Muscle layer of colon (tissue), 2 donors: Measurements from ENCODE around the gene PCDHB10.
"Not testable (repeated sequence)": the region's sequence is repeated elsewhere in the genome, so short reads cannot be mapped to it uniquely, and the experiment has no call there.

Experiments used
- H3K27ac ChIP-seq: one replicate; pipeline ENCODE4 v1.7.0; 2013; ENCODE audit warnings: low read depth, mild to moderate bottlenecking, low read length, moderate library complexity
- H3K27me3 ChIP-seq, 2 donors: one replicate each; pipeline ENCODE4 v1.7.0; 2013; ENCODE audit warnings: low read length in 2 of 2, mild to moderate bottlenecking in 2 of 2; ENCODE audit not compliant: insufficient read depth in 2 of 2, control insufficient read depth in 1 of 2
- H3K36me3 ChIP-seq: one replicate; pipeline ENCODE4 v1.7.0; 2013; ENCODE audit warnings: mild to moderate bottlenecking, low read length; ENCODE audit not compliant: insufficient read depth
- H3K4me1 ChIP-seq: one replicate; pipeline ENCODE4 v1.7.0; 2013; ENCODE audit warnings: mild to moderate bottlenecking, low read length; ENCODE audit not compliant: insufficient read depth
- H3K4me3 ChIP-seq, 2 donors: one replicate each; pipeline ENCODE4 v1.7.0; 2013; ENCODE audit warnings: low read length in 2 of 2, low read depth in 1 of 2, mild to moderate bottlenecking in 1 of 2, moderate library complexity in 1 of 2
- H3K9ac ChIP-seq: one replicate; pipeline ENCODE4 v1.7.0; 2013; ENCODE audit warnings: low read length
- H3K9me3 ChIP-seq: one replicate; pipeline ENCODE4 v1.7.0; 2013; ENCODE audit warnings: mild to moderate bottlenecking, low read length
- donor health status: abdominal sarcoma.
- donor health status: Adenocarcinoma of cecum.

Gene PCDHB10

DNA sequence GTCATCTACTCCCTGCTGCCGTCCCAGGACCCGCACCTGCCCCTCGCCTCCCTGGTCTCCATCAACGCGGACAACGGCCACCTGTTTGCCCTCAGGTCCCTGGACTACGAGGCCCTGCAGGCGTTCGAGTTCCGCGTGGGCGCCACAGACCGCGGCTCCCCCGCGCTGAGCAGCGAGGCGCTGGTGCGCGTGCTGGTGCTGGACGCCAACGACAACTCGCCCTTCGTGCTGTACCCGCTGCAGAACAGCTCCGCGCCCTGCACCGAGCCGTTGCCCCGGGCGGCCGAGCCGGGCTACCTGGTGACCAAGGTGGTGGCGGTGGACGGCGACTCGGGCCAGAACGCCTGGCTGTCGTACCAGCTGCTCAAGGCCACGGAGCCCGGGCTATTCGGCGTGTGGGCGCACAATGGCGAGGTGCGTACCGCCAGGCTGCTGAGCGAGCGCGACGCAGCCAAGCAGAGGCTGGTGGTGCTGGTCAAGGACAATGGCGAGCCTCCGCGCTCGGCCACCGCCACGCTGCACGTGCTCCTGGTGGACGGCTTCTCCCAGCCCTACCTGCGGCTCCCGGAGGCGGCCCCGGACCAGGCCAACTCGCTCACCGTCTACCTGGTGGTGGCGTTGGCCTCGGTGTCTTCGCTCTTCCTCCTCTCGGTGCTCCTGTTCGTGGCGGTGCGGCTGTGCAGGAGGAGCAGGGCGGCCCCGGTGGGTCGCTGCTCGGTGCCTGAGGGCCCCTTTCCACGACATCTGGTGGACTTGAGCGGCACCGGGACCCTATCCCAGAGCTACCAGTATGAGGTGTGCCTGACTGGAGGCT is 17.7 kb upstream of the PCDHB10 start:
- H3K4me3 ChIP-seq, H3K9ac ChIP-seq, H3K36me3 ChIP-seq, H3K27me3 ChIP-seq, H3K4me1 ChIP-seq, H3K27ac ChIP-seq: not testable (repeated sequence)
- peaks cover 25% of the 10 kb centered on the region for H3K9me3 ChIP-seq

DNA sequence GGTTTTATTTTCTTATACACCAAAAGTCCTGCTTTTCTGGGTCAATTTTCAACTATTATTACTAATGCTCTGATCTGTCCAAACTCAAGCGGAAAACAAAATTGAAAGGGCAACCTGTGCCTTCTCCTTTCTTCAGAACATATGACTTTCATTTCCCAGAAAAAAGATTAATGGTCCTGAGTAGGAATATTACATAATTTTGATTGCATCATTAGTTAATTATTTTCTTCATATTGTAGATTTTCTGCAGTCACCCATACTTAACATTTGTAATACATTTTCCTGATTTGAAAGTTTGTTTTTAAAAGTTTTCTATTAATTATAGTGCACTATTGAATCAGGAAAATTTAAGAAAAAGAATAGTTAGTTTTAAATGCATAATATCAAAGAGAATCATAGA is 16.2 kb upstream of the PCDHB10 start:
- Histone ChIP-seq H3K27me3 (peaks cover 0 to 4% of the 10 kb centered on the region in 2 donors), H3K9ac (no peak overlapping the region), H3K9me3 (peaks cover 25% of the 10 kb centered on the region), H3K4me1 (no peaks in the 10 kb centered on the region), H3K27ac (no peak overlapping the region), H3K36me3 (no peaks in the 10 kb centered on the region), H3K4me3 (no peak overlapping the region)

- H3K27ac ChIP-seq, H3K36me3 ChIP-seq, H3K9ac ChIP-seq, H3K27me3 ChIP-seq, H3K4me3 ChIP-seq, H3K4me1 ChIP-seq: not testable (repeated sequence)
- H3K9me3 ChIP-seq = peaks cover 28% of the 10 kb centered on the region
Measured at GRCh38 chr5:141177577-141178191, 14.5 kb upstream of the PCDHB10 start, which contains the start of gene PCDHB8. Gene PCDHB8 (plus strand): TSS chr5:141177790. CDS start chr5:141178035, 245 bp downstream.

- not testable (repeated sequence) for H3K36me3 ChIP-seq, H3K27me3 ChIP-seq, H3K4me3 ChIP-seq, H3K27ac ChIP-seq, H3K9ac ChIP-seq, H3K4me1 ChIP-seq
- H3K9me3 ChIP-seq = peaks cover 25% of the 10 kb centered on the region
Measured at GRCh38 chr5:141179371-141179770, 12.8 kb upstream of the PCDHB10 start.

GRCh38 chr5:141179876-141180275 is 12.3 kb upstream of the PCDHB10 start:
- not testable (repeated sequence) for H3K27ac ChIP-seq, H3K36me3 ChIP-seq, H3K9ac ChIP-seq, H3K4me1 ChIP-seq, H3K27me3 ChIP-seq, H3K4me3 ChIP-seq
- H3K9me3 ChIP-seq = peaks cover 27% of the 10 kb centered on the region

DNA sequence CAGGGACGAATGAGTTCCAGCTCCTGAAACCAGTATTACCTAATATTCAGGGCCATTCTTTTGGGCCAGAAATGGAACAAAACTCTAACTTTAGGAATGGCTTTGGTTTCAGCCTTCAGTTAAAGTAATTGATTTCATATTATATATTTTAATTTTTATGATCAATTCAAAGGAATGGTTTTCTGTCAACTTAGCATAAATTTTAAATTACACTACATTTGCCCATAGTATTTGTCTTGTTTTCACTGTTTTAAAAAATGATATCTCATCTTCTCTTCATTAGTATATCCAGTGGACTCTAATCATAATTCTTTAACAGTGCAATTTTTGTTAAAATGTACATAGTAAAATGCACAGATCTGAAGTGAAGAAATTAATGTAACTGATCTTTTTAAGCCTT is 11.8 kb upstream of the PCDHB10 start:
- Histone ChIP-seq H3K27ac (no peak overlapping the region), H3K36me3 (no peaks in the 10 kb centered on the region), H3K9ac (no peak overlapping the region), H3K27me3 (no peaks in the 10 kb centered on the region), H3K9me3 (peaks cover 24% of the 10 kb centered on the region), H3K4me1 (no peaks in the 10 kb centered on the region), H3K4me3 (no peak overlapping the region)

- Histone ChIP-seq H3K9me3 (peaks cover 24% of the 10 kb centered on the region), H3K4me3 (peak within 1 kb of the TSS in 1 of 2 donors; percentile 28), H3K36me3 (no peaks in the 10 kb centered on the region), H3K27me3 (no peaks in the 10 kb centered on the region), H3K4me1 (no peaks in the 10 kb centered on the region), H3K27ac (no peak within 1 kb of the TSS), H3K9ac (no peak within 1 kb of the TSS)
Measured at GRCh38 chr5:141182248-141182647, 9.9 kb upstream of the PCDHB10 start, which contains the start of gene PCDHB16. Gene PCDHB16 (plus strand): TSS chr5:141182387. CDS start chr5:141182560, 173 bp downstream.

GRCh38 chr5:141184117-141184855 is 7.9 kb upstream of the PCDHB10 start:
- not testable (repeated sequence) for H3K36me3 ChIP-seq, H3K27me3 ChIP-seq, H3K4me3 ChIP-seq, H3K27ac ChIP-seq, H3K9ac ChIP-seq, H3K4me1 ChIP-seq
- peaks cover 24% of the 10 kb centered on the region for H3K9me3 ChIP-seq

DNA sequence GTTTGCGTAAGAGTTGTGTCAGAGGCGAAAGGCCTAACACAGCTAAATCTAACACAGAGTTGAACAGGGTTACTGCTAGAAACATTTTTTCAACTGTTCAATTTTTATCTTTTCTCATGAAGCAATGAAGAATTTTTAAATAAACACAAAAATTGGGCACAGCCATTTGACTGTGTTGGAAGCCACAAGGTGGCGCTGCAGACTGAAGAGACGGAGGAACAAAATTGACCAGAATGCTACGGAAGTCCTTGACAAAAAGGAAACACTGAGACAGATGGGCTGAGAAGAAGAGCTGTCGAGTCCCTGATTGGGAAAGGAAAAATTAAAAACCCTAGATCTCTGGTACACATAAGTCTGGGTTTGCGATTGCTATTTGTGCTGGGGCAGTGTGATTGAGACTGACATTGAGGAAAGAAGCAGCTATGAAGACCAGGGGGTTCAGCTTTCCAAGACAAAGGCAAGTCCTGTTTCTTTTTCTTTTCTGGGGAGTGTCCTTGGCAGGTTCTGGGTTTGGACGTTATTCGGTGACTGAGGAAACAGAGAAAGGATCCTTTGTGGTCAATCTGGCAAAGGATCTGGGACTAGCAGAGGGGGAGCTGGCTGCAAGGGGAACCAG is 5.1 kb upstream of the PCDHB10 start, which contains the start of gene PCDHB9:
Gene PCDHB9, plus strand, starts transcription at position 265 of the 616 bp plus-strand sequence. Its CDS starts 158 bp downstream, at position 423.
- H3K9me3 ChIP-seq = peaks cover 24% of the 10 kb centered on the region
- H3K4me1 ChIP-seq = no peaks in the 10 kb centered on the region
- H3K27me3 ChIP-seq = no peaks in the 10 kb centered on the region
- no peak within 1 kb of the TSS for H3K4me3 ChIP-seq
- no peak within 1 kb of the TSS for H3K9ac ChIP-seq
- no peaks in the 10 kb centered on the region for H3K36me3 ChIP-seq
- no peak within 1 kb of the TSS for H3K27ac ChIP-seq

GRCh38 chr5:141188682-141189081 is 3.5 kb upstream of the PCDHB10 start:
- not testable (repeated sequence) for H3K4me1 ChIP-seq, H3K9ac ChIP-seq, H3K27ac ChIP-seq, H3K27me3 ChIP-seq, H3K36me3 ChIP-seq
- Histone ChIP-seq H3K4me3 (peak overlapping the region in 1 of 2 donors; percentile 2), H3K9me3 (peaks cover 20% of the 10 kb centered on the region)

GRCh38 chr5:141189131-141189530 is 3.0 kb upstream of the PCDHB10 start:
- peaks cover 20% of the 10 kb centered on the region for H3K9me3 ChIP-seq
- H3K27ac ChIP-seq, H3K4me3 ChIP-seq, H3K4me1 ChIP-seq, H3K27me3 ChIP-seq, H3K9ac ChIP-seq, H3K36me3 ChIP-seq: not testable (repeated sequence)
